AG04449 (cell line): ENCODE measurements around the gene BBS9.

Source experiments
- CTCF ChIA-PET: fragments of 350-600 bp; formaldehyde crosslinking; extraction: SDS; loops from one replicate; lab custom pipeline; 2021; ENCODE audit warnings: antibody characterized with exemption; lab: Yijun Ruan, JAX
- POLR2A ChIA-PET: fragments of 400-600, 350-600 bp; formaldehyde crosslinking; extraction: SDS; loops from one replicate; lab custom pipeline; 2020; ENCODE audit warnings: antibody characterized with exemption, inconsistent platforms; lab: Yijun Ruan, JAX
- DNase-seq: peaks from one replicate; pipeline ENCODE4 v3.0.0-alpha.2; 2010; ENCODE audit warnings: low read depth, low spot score
- H3K4me3 ChIP-seq: 2 replicates; pipeline ENCODE4 v1.5.1; 2011; ENCODE audit warnings: low read depth, mild to moderate bottlenecking, control low read depth, low read length
- CTCF ChIP-seq: IDR thresholded peaks from one replicate; pipeline ENCODE4 v1.5.1; 2011; ENCODE audit warnings: mild to moderate bottlenecking, moderate library complexity, low read length, control low read depth, inconsistent platforms; ENCODE audit not compliant: insufficient read depth; ENCODE audit errors: missing control alignments

The BBS9 gene

GRCh38 chr7:33554046-33554445 lies 424.7 kb downstream of the BBS9 start:
- TF ChIP-seq CTCF: no peak
- ChIA-PET POLR2A (no interaction called here), CTCF (no interaction called here)
- H3K4me3 ChIP-seq: no peak overlapping the region
- DNase-seq: peak; percentile 24

GRCh38 chr7:33554576-33554975 lies 425.2 kb downstream of the BBS9 start:
- POLR2A ChIA-PET: no interaction called here
- H3K4me3 ChIP-seq: no peak overlapping the region
- TF ChIP-seq CTCF: no peak
- no peak for DNase-seq
- CTCF ChIA-PET: no interaction called here

GRCh38 chr7:33556472-33556871 lies 427.1 kb downstream of the BBS9 start:
- no peak for DNase-seq
- ChIA-PET POLR2A (no interaction called here), CTCF (no interaction called here)
- no peak overlapping the region for H3K4me3 ChIP-seq
- TF ChIP-seq CTCF: no peak

- ChIA-PET POLR2A (no interaction called here), CTCF (no interaction called here)
- no peak for TF ChIP-seq CTCF
- no peak for DNase-seq
- no peak overlapping the region for H3K4me3 ChIP-seq
Observed at GRCh38 chr7:33558549-33559323, 429.4 kb downstream of the BBS9 start.

- no peak for DNase-seq
- no peak overlapping the region for H3K4me3 ChIP-seq
- ChIA-PET POLR2A (no interaction called here), CTCF (no interaction called here)
- TF ChIP-seq CTCF: no peak
Observed at GRCh38 chr7:33559324-33559710, 430.0 kb downstream of the BBS9 start.

GRCh38 chr7:33562996-33563395 lies 433.6 kb downstream of the BBS9 start:
- ChIA-PET CTCF (no interaction called here), POLR2A (no interaction called here)
- no peak overlapping the region for H3K4me3 ChIP-seq
- no peak for DNase-seq
- TF ChIP-seq CTCF: no peak
